HG03039 (cell line): ENCODE measurements around the gene MALRD1.

Experiments
- ATAC-seq: cut with Tn5 transposase; IDR thresholded peaks from one replicate; pipeline ENCODE4 v1.9.1; 2021; ENCODE audit warnings: mild to moderate bottlenecking, moderate library complexity; ENCODE audit not compliant: unreplicated experiment

MALRD1 gene

GRCh38 chr10:19212590-19212989 is 164.0 kb downstream of the MALRD1 start:
- ATAC-seq, result no peak

GRCh38 chr10:19221216-19221615 is 172.6 kb downstream of the MALRD1 start:
- no peak for ATAC-seq

GRCh38 chr10:19226025-19226424 is 177.4 kb downstream of the MALRD1 start:
- ATAC-seq, result no peak

- no peak for ATAC-seq
These were observed 182.4 kb downstream of the MALRD1 start for GRCh38 chr10:19231034-19231433.

GRCh38 chr10:19245889-19246752 is 197.5 kb downstream of the MALRD1 start:
- no peak for ATAC-seq

GRCh38 chr10:19247843-19248242 is 199.2 kb downstream of the MALRD1 start:
- ATAC-seq, result no peak

- no peak for ATAC-seq
These were observed 201.9 kb downstream of the MALRD1 start for GRCh38 chr10:19250546-19250945.

GRCh38 chr10:19252531-19252930 is 203.9 kb downstream of the MALRD1 start:
- no peak for ATAC-seq

GRCh38 chr10:19256331-19256730 is 207.7 kb downstream of the MALRD1 start:
- ATAC-seq, result no peak

- ATAC-seq, result no peak
These were observed 214.7 kb downstream of the MALRD1 start for GRCh38 chr10:19263262-19263661.

- ATAC-seq, result no peak
These were observed 234.7 kb downstream of the MALRD1 start for GRCh38 chr10:19283285-19283684.

- ATAC-seq, result no peak
These were observed 235.2 kb downstream of the MALRD1 start for GRCh38 chr10:19283786-19284185.

GRCh38 chr10:19290770-19291169 is 242.2 kb downstream of the MALRD1 start:
- ATAC-seq, result no peak

GRCh38 chr10:19294233-19294632 is 245.6 kb downstream of the MALRD1 start:
- no peak for ATAC-seq

GRCh38 chr10:19299645-19300044 is 251.0 kb downstream of the MALRD1 start:
- no peak for ATAC-seq

GRCh38 chr10:19302117-19302516 is 253.5 kb downstream of the MALRD1 start:
- ATAC-seq, result no peak

- no peak for ATAC-seq
These were observed 261.5 kb downstream of the MALRD1 start for GRCh38 chr10:19310066-19310465.

GRCh38 chr10:19316204-19316870 is 267.7 kb downstream of the MALRD1 start:
- no peak for ATAC-seq

- ATAC-seq, result no peak
These were observed 269.4 kb downstream of the MALRD1 start for GRCh38 chr10:19317952-19318351.

- no peak for ATAC-seq
These were observed 277.0 kb downstream of the MALRD1 start for GRCh38 chr10:19325581-19325980.

- no peak for ATAC-seq
These were observed 280.0 kb downstream of the MALRD1 start for GRCh38 chr10:19328582-19328981.

- ATAC-seq, result no peak
These were observed 280.9 kb downstream of the MALRD1 start for GRCh38 chr10:19329475-19329874.
